NCI-H2196 treated with DMSO at 0.1 percent for 48 hours (cell line): ENCODE measurements around the gene ENOPH1.
"Not testable (repeated sequence)": the region's sequence is repeated elsewhere in the genome, so short reads cannot be mapped to it uniquely, and the experiment has no call there.

Source experiments
- DNase-seq: peaks from one replicate; lab custom pipeline; 2025; ENCODE audit not compliant: unreplicated experiment; lab: John Stamatoyannopoulos, UW

Gene ENOPH1

GRCh38 chr4:82430193-82430963 is at the start of gene ENOPH1, which contains the start of gene HNRNPDL:
Gene ENOPH1, plus strand, starts transcription at chr4:82430590. Its CDS starts 240 bp downstream, at chr4:82430830.
Gene HNRNPDL, minus strand, starts transcription at chr4:82430462. Its CDS starts 772 bp downstream, at chr4:82429690.
- peak; percentile 77 for DNase-seq

GRCh38 chr4:82380831-82381230 is 49.6 kb upstream of the ENOPH1 start:
- DNase-seq = no peak

- DNase-seq = no peak
These were observed 49.2 kb upstream of the ENOPH1 start for GRCh38 chr4:82381235-82381634.

- no peak for DNase-seq
These were observed 48.6 kb upstream of the ENOPH1 start for GRCh38 chr4:82381661-82382296.

- no peak for DNase-seq
These were observed 47.6 kb upstream of the ENOPH1 start for GRCh38 chr4:82382751-82383150.

GRCh38 chr4:82386312-82386711 is 44.1 kb upstream of the ENOPH1 start:
- not testable (repeated sequence) for DNase-seq

GRCh38 chr4:82388405-82388804 is 42.0 kb upstream of the ENOPH1 start:
- no peak for DNase-seq

GRCh38 chr4:82390061-82390460 is 40.3 kb upstream of the ENOPH1 start:
- not testable (repeated sequence) for DNase-seq

GRCh38 chr4:82394896-82395295 is 35.5 kb upstream of the ENOPH1 start:
- DNase-seq = no peak

DNA sequence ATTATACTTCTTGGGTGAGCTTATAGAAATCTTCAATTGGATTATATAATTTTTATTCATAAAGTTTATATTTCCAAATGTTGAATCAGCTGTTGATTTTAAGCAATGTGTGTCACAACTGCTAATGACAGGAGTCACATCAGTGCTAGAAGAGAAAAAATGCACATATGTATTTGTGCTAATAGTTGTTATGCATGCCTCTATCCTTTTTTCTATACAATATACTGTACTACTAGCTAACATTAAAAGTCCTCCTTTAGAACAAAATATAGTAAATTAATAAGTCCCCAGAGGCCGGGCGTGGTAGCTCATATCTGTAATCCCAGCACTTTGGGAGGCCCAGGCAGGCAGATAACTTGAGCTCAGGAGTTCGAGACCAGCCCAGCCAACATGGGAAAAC is 32.9 kb upstream of the ENOPH1 start:
- no peak for DNase-seq

DNA sequence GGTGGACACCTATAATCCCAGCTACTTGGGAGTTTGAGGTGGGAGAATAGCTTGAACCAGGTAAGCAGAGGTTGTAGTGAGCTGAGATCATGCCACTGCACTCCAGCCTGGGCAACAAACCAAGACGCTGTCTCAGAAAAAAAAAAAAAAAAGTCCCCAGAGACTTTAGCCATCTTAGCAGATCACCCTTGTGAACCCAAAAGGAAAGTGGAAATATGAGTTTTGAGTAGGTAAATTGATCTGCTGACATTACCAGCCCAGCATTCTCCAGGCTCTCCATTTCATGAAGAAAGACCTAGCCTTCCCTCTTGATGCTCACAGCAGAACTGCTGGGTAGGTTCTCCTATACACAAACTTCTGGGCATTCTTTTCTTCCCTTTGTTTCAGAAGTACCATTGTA is 32.1 kb upstream of the ENOPH1 start:
- DNase-seq = no peak

DNA sequence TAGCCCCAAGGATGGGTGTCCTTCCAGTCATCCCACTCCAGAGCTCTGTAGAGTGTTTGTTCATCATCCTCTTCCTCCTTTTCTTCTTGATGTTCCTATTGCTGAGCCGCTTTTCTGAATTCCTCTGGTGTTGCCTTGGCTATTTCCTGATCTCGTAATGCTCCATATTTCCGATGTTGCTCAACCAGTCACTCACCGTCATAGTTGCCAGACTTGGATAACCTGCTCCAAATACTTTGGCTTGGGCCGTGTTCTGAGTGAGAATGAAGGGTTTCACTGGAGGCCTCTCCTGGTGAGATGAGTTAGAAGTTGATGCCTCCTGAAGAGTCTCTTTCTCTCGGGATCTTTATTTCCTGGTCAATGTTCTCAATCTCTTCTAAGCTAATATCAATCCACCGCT is 28.8 kb upstream of the ENOPH1 start:
- DNase-seq = no peak

- no peak for DNase-seq
These were observed 28.1 kb upstream of the ENOPH1 start for GRCh38 chr4:82402196-82402775.

DNA sequence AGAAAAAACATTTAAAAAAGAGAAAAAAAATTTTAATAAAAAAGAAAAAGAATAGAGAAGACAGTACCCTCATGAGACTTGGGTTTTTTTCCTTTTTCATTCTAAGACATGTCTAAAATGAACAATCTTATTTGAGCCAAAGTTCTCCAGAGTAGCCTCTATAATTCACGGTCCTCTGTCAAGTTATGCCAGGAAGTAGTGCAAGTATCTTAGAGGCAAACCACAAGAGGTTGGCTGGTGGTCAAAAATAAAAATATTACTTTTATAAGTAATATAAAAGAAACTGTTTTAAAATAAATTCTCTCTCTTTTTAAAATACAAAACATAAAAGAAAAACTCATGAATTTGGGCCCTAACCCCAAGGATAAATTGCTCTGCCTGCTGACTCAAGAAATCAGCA is 26.7 kb upstream of the ENOPH1 start:
- DNase-seq = no peak

DNA sequence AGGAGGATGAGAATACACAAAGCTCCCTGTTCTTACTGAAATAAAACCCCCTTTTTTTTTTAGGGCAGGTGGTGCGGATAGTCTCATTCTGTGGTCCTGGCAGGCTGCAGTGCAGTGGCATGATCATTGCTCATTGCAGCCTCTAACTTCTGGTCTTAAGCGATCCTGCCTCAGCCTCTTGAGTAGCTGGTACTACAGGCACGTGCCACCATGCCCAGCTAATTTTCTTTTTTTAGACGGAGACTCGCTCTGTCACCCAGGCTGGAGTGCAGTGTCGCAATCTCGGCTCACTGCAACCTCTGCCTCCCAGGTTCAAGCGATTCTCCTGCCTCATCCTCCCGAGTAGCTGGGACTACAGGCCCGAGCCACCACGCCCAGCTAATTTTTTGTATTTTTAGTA is 15.3 kb upstream of the ENOPH1 start:
- DNase-seq = not testable (repeated sequence)

- DNase-seq = no peak
These were observed 14.4 kb upstream of the ENOPH1 start for GRCh38 chr4:82415922-82416365.

GRCh38 chr4:82419451-82419850 is 10.9 kb upstream of the ENOPH1 start:
- no peak for DNase-seq

DNA sequence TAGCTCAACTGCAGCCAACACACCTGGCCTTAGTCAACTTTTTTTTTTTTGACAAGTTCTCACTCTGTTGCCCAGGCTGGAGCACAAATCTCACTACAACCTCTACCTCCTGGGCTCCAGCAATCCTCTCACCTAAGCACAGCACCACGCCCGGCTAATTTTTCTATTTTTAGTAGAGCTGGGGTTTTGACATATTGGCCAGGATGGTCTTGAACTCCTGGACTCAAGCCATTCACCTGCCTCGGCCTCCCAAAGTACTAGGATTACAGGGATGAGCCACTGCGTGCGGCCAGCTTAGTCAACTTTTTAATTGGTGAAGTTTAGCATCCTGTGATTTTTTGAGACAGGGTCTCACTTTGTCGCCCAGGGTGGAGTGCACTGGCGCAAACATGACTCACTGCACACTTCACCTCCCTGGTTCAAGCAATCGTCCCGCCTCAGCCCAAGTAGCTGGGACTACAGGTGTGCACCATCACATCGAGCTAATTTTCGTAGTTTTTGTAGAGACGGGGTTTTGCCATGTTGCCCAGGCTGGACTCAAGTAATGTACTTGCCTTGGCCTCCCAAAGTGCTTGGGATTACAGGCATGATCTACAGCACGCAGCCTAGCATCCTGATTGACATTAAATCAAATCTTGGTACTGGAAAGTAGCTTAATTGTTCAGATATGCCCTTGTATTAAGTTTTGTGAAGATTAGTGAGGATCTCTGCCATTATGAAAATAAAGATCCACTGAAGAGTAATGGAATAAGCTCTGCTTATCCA is 8.4 kb upstream of the ENOPH1 start:
- no peak for DNase-seq

GRCh38 chr4:82422616-82423015 is 7.8 kb upstream of the ENOPH1 start:
- DNase-seq = no peak

DNA sequence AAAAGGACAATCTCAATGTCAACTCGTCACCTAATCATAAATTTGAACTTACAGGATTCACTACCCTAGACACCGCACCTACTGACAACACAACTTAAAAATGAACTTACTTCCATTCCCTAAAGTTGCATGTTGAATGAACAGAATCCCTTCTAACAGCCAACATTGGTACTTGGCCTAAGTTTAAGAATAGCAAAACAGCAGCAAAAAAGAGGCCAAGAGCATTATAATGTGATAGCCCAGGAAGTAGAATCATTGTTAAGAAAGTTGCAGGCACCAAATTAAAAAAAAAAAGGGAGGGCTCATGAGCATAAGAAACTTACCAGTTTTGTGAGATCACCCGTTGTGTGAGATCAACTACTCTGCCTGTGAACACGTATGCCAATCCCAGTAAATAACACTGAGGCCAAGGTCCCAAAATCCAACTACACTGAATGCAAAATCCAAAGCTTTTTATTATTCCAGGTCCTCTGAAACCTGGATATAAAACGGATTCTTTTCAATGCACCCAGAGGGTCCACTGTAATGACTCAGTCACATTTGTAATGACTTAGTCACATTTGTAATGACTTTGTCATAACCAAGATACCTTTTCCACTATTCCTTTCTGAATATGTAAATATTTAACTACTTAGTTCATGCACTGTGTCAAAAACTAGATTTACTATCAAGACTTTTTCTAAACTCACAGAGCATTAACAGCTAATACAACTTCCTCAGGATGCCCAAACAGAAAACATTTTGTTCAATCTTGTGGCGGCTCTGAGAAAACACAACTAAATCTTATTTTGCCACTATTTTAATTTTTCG is 6.9 kb upstream of the ENOPH1 start:
- DNase-seq = no peak
